ENCODE results near the gene THRA.

- TF ChIP-seq CTBP1 (IDR thresholded peaks at IDR 0.05; ENCODE audit: borderline replicate concordance): no peak
- no peak for TF ChIP-seq SP1 (CRISPR knock-in tag; IDR thresholded peaks at IDR 0.05)
- TF ChIP-seq, protein P1, sequence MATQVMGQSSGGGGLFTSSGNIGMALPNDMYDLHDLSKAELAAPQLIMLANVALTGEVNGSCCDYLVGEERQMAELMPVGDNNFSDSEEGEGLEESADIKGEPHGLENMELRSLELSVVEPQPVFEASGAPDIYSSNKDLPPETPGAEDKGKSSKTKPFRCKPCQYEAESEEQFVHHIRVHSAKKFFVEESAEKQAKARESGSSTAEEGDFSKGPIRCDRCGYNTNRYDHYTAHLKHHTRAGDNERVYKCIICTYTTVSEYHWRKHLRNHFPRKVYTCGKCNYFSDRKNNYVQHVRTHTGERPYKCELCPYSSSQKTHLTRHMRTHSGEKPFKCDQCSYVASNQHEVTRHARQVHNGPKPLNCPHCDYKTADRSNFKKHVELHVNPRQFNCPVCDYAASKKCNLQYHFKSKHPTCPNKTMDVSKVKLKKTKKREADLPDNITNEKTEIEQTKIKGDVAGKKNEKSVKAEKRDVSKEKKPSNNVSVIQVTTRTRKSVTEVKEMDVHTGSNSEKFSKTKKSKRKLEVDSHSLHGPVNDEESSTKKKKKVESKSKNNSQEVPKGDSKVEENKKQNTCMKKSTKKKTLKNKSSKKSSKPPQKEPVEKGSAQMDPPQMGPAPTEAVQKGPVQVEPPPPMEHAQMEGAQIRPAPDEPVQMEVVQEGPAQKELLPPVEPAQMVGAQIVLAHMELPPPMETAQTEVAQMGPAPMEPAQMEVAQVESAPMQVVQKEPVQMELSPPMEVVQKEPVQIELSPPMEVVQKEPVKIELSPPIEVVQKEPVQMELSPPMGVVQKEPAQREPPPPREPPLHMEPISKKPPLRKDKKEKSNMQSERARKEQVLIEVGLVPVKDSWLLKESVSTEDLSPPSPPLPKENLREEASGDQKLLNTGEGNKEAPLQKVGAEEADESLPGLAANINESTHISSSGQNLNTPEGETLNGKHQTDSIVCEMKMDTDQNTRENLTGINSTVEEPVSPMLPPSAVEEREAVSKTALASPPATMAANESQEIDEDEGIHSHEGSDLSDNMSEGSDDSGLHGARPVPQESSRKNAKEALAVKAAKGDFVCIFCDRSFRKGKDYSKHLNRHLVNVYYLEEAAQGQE (IDR thresholded peaks at IDR 0.05; ENCODE audit: borderline replicate concordance): no peak
- TF ChIP-seq, protein P1 (CRISPR knock-in tag; IDR thresholded peaks at IDR 0.05; ENCODE audit: low read depth): no peak
- no peak for TF ChIP-seq PHF20 (IDR thresholded peaks at IDR 0.05; ENCODE audit: partially characterized antibody)
- no peak for TF ChIP-seq XRCC5 (IDR thresholded peaks at IDR 0.05; ENCODE audit: low read depth, low read length)
- TF ChIP-seq NFIC (IDR thresholded peaks at IDR 0.05): no peak
- TF ChIP-seq CTCF (IDR thresholded peaks at IDR 0.05 in 2 of 3, conservative IDR thresholded peaks at IDR 0.05 in 1 of 3; ENCODE audit: insufficient read depth in 2 of 3, low read depth in 1 of 3, low read length in 3 of 3): no peak; a peak in 1 of 6 replicates
- no peak for TF ChIP-seq PPARD (CRISPR knock-in tag; IDR thresholded peaks at IDR 0.05)
- TF ChIP-seq ATF3 (IDR thresholded peaks at IDR 0.05): no peak
- no peak for TF ChIP-seq ATF3 (CRISPR knock-in tag; conservative IDR thresholded peaks at IDR 0.05)
- no peak for TF ChIP-seq HDAC1 (IDR thresholded peaks at IDR 0.05)
- no peak for TF ChIP-seq MYC (IDR thresholded peaks at IDR 0.05; ENCODE audit: low read depth, low read length)
- TF ChIP-seq MYC (CRISPR knock-in tag; IDR thresholded peaks at IDR 0.05; ENCODE audit: borderline replicate concordance, low read depth): no peak
These were observed 73.1 kb downstream of the THRA start for GRCh38 chr17:40135817-40136216.

Measured in K562 (cell line).